CD4-positive, alpha-beta memory T cell (primary cell): Measurements from ENCODE around the gene TANGO2. TPM values are rescaled to one million over a fixed set of nuclear protein-coding genes. Genes with fewer than 3 reads are reported as not detected.

ENCODE experiments used
- CTCF ChIA-PET: fragments of 350-600 bp; sonication (Branson Sonifier 250); formaldehyde crosslinking; loops from one replicate; lab custom pipeline; 2021; ENCODE audit warnings: inconsistent platforms; ENCODE audit not compliant: partially characterized antibody; lab: Charles Lee
- POLR2A ChIA-PET: fragments of 350-600 bp; sonication (Branson Sonifier 250); formaldehyde crosslinking; loops from one replicate; lab custom pipeline; 2021; ENCODE audit not compliant: partially characterized antibody; lab: Charles Lee
- DNase-seq, 5 donors: peaks; one replicate each; pipeline versions ENCODE4 v3.0.0 to v3.0.0-alpha.2; 2020 to 2022; ENCODE audit warnings: mixed read lengths in 1 of 5
- H3K27ac ChIP-seq: one replicate; pipeline ENCODE4 v1.7.0; 2013; ENCODE audit warnings: low read depth, low read length
- H3K27me3 ChIP-seq: 2 replicates; pipeline ENCODE4 v1.7.0; 2013; ENCODE audit warnings: mild to moderate bottlenecking, low read length, moderate library complexity; ENCODE audit not compliant: insufficient read depth
- H3K36me3 ChIP-seq: 2 replicates; pipeline ENCODE4 v1.7.0; 2013; ENCODE audit warnings: mild to moderate bottlenecking, low read length, moderate library complexity; ENCODE audit not compliant: insufficient read depth
- H3K4me1 ChIP-seq: 2 replicates; pipeline ENCODE4 v1.7.0; 2013; ENCODE audit warnings: mild to moderate bottlenecking, low read length, moderate library complexity; ENCODE audit not compliant: insufficient read depth
- H3K4me3 ChIP-seq, 2 donors: one replicate each; pipeline ENCODE4 v1.7.0; 2013; ENCODE audit warnings: low read length in 2 of 2, mild to moderate bottlenecking in 1 of 2
- H3K9me3 ChIP-seq, 2 donors: one replicate each; pipeline ENCODE4 v1.7.0; 2013; ENCODE audit warnings: low read length in 2 of 2, control low read depth in 1 of 2; ENCODE audit not compliant: control insufficient read depth in 1 of 2
- H3K27ac Mint-ChIP-seq, 7 donors: one replicate each; pipeline ENCODE4 v1.8.0; 2020 to 2021; ENCODE audit warnings: mixed read lengths in 7 of 7, mild to moderate bottlenecking in 6 of 7, inconsistent platforms in 3 of 7, moderate library complexity in 3 of 7
- H3K27me3 Mint-ChIP-seq, 2 donors: one replicate each; pipeline ENCODE4 v1.8.0; 2020 to 2021; ENCODE audit warnings: mixed read lengths in 2 of 2
- H3K36me3 Mint-ChIP-seq, 2 donors: one replicate each; pipeline ENCODE4 v1.8.0; 2020 to 2021; ENCODE audit warnings: mixed read lengths in 2 of 2, inconsistent platforms in 1 of 2, mild to moderate bottlenecking in 1 of 2
- H3K4me1 Mint-ChIP-seq, 4 donors: one replicate each; pipeline ENCODE4 v1.8.0; 2020 to 2021; ENCODE audit warnings: mixed read lengths in 4 of 4, mild to moderate bottlenecking in 1 of 4
- H3K4me3 Mint-ChIP-seq, 8 donors: one replicate each; pipeline ENCODE4 v1.8.0; 2020 to 2021; ENCODE audit warnings: mixed read lengths in 8 of 8, mild to moderate bottlenecking in 7 of 8, moderate library complexity in 6 of 8, inconsistent platforms in 3 of 8
- H3K9me3 Mint-ChIP-seq, 8 donors: one replicate each; pipeline ENCODE4 v1.8.0; 2020 to 2021; ENCODE audit warnings: mixed read lengths in 8 of 8, mild to moderate bottlenecking in 5 of 8, inconsistent platforms in 3 of 8, moderate library complexity in 1 of 8
- intact Hi-C: fragments of 100-400 bp; cut with micrococcal nuclease; formaldehyde crosslinking; loops from one replicate; pipeline ENCODE4 v1.15.1; 2023
- polyA plus RNA-seq, 2 donors: library from polyadenylated mRNA; unstranded; fragments of 300-500 nt; fragmentation: Illumina TruSeq; gene quantifications; one replicate each; pipeline ENCODE4 v1.2.3, GENCODE V29; 2021
- total RNA-seq, 2 experiments: library from RNA; stranded (reverse); gene quantifications; one replicate each; pipeline ENCODE4 v1.2.3, GENCODE V29; 2021

The TANGO2 gene
- total and polyA plus RNA-seq, 4 experiments from 2014 or later: 40.9 to 51.5 (median 47.3) TPM

DNA sequence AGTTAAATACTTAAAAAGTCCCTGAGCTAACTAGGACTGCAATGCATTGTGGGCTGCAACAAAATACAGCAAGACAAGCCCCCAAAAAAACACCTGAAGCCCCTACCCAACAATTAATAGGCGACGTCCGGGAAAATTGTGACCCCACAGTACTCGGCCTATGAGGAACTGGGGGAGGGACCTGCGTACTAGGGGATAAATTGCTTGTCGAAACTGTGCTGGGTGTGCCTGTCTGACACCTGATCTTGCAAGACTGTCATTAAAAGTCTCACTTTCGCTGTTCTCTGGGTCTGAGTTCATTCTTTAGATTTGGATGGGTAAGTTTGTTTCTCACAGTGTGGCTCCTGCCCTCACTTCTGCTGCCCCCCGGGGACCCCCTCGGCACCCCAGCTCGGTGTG is 15.2 kb downstream of the TANGO2 start:
- Histone ChIP-seq H3K4me1 (peaks cover 36% of the 10 kb centered on the region), H3K4me3 (no peak overlapping the region), H3K9me3 (no peaks in the 10 kb centered on the region), H3K27me3 (no peaks in the 10 kb centered on the region), H3K27ac (no peak overlapping the region), H3K36me3 (peaks cover 24% of the 10 kb centered on the region)
- Mint-ChIP-seq H3K27ac (no peak overlapping the region), H3K4me1 (peaks cover 18 to 38% (median 28%) of the 10 kb centered on the region in 4 donors), H3K9me3 (no peaks in the 10 kb centered on the region), H3K4me3 (no peak overlapping the region), H3K27me3 (no peaks in the 10 kb centered on the region), H3K36me3 (peaks cover 22 to 41% of the 10 kb centered on the region in 2 donors)
- POLR2A ChIA-PET: interaction anchor here (1.1 kb wide), 2 partner anchors 10 to 16 kb away, joined by 3 read pairs; partner anchors contain the start of gene TANGO2
- intact Hi-C loops: no loop called here
- CTCF ChIA-PET: no interaction called here
- no peak for DNase-seq

DNA sequence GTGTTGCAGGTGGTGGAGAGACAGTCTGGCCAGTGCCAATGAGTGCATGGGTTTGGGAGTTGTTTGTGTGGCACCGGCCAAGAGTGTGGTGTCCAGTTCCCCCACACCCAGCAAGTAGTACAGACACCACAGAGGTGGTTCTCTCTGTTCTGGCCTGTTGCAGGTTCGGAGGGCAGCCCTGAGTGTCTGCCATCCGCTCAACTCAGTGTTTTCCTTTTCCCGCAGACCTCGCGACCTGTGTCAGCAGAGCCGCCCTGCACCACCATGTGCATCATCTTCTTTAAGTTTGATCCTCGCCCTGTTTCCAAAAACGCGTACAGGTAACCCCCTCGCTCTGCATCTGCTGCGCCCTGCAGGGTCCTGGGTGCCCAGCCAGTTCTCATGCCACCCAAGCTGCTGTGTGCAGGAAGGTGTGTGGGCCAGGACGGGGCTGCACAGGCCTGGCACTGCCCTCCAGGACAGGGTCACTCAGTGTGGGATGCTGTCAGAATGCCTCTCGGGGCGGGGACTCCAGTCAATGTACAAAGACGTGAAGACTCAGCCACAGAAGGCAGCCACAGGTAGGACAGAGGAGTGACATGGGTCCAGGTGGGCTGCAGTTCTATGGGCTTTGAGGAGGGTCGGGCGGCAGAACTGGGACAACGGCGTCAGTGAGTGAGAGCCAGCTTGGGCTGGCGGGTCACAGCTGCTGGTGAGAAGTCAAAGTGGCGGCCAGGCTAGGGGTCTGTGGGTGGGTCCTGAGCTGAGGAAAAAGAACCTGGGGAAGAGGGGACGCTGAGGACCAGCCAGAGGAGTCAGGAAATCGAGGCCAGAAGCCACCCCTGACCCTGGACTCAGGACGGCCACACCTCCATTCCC is 15.9 kb downstream of the TANGO2 start:
- Histone ChIP-seq H3K4me3 (no peak overlapping the region), H3K4me1 (peaks cover 29% of the 10 kb centered on the region), H3K27ac (no peak overlapping the region), H3K36me3 (peaks cover 24% of the 10 kb centered on the region), H3K9me3 (no peaks in the 10 kb centered on the region), H3K27me3 (no peaks in the 10 kb centered on the region)
- Mint-ChIP-seq H3K27ac (peak overlapping the region in 2 of 7 donors; percentile 50 to 56), H3K4me3 (no peak overlapping the region), H3K36me3 (peaks cover 22 to 41% of the 10 kb centered on the region in 2 donors), H3K27me3 (no peaks in the 10 kb centered on the region), H3K9me3 (no peaks in the 10 kb centered on the region), H3K4me1 (peaks cover 13 to 31% (median 23%) of the 10 kb centered on the region in 4 donors)
- ChIA-PET CTCF (no interaction called here), POLR2A (interaction anchor here (1.1 kb wide), 1 partner anchor 16 kb away, joined by 3 read pairs; the partner anchor contains the start of gene TANGO2)
- intact Hi-C loops: no loop called here
- DNase-seq: no peak

DNA sequence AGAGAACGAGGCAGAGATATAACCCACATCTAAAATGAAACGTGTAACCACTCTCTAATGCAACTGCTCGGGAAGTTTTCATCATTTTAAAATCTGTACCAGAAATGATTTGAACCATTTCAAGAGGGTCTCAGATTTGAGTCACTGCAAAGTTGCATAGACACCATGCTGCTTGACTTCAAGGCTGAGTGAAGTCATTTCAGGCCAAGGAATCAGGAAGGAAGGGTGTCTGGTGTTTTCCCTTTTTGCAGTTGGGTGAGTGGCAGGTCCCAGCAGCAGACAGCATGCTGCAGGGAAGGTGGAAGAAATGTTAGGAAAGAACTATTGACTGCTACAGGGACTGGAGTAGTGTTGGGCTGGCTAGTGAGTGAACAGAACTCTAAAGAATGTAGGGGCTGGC is 16.5 kb downstream of the TANGO2 start:
- ChIA-PET CTCF (no interaction called here), POLR2A (no interaction called here)
- Histone ChIP-seq H3K27me3 (no peaks in the 10 kb centered on the region), H3K4me1 (peaks cover 22% of the 10 kb centered on the region), H3K9me3 (no peaks in the 10 kb centered on the region), H3K27ac (no peak overlapping the region), H3K4me3 (no peak overlapping the region), H3K36me3 (peaks cover 24% of the 10 kb centered on the region)
- Mint-ChIP-seq H3K4me1 (peaks cover 8 to 25% (median 16%) of the 10 kb centered on the region in 4 donors), H3K9me3 (no peaks in the 10 kb centered on the region), H3K27me3 (no peaks in the 10 kb centered on the region), H3K4me3 (no peak overlapping the region), H3K27ac (peak overlapping the region in 2 of 7 donors; percentile 32 to 78), H3K36me3 (peaks cover 22 to 41% of the 10 kb centered on the region in 2 donors)
- DNase-seq: no peak
- intact Hi-C loops: no loop called here

DNA sequence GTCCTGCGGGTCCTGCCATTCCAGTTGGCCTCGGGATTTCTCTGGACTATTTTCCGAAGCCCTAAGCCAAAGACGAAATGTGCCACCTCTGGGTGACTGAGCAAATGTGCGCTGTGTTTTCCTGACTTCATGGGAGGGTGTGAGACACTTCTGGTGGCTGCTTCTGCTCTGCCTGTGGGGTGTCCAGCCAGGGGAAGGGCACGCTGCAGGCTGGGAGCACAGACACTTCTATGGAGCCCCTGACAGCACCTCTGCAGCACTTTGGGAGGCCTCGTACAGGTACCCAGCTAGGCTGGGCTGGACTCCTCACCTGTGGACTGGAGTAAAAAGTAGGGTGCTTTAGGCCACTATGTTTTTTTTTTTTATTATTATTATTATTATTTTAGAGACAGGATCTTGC is 17.7 kb downstream of the TANGO2 start:
- no peak for DNase-seq
- CTCF ChIA-PET: no interaction called here
- POLR2A ChIA-PET: no interaction called here
- Histone ChIP-seq H3K27ac (no peak overlapping the region), H3K9me3 (no peaks in the 10 kb centered on the region), H3K4me3 (no peak overlapping the region), H3K36me3 (peaks cover 32% of the 10 kb centered on the region), H3K27me3 (no peaks in the 10 kb centered on the region), H3K4me1 (peaks cover 13% of the 10 kb centered on the region)
- Mint-ChIP-seq H3K4me3 (peak overlapping the region in 1 of 8 donors; percentile 52), H3K9me3 (no peaks in the 10 kb centered on the region), H3K4me1 (peaks cover 6 to 21% (median 14%) of the 10 kb centered on the region in 4 donors), H3K36me3 (peaks cover 25 to 47% of the 10 kb centered on the region in 2 donors), H3K27ac (no peak overlapping the region), H3K27me3 (no peaks in the 10 kb centered on the region)
- intact Hi-C loops: no loop called here

DNA sequence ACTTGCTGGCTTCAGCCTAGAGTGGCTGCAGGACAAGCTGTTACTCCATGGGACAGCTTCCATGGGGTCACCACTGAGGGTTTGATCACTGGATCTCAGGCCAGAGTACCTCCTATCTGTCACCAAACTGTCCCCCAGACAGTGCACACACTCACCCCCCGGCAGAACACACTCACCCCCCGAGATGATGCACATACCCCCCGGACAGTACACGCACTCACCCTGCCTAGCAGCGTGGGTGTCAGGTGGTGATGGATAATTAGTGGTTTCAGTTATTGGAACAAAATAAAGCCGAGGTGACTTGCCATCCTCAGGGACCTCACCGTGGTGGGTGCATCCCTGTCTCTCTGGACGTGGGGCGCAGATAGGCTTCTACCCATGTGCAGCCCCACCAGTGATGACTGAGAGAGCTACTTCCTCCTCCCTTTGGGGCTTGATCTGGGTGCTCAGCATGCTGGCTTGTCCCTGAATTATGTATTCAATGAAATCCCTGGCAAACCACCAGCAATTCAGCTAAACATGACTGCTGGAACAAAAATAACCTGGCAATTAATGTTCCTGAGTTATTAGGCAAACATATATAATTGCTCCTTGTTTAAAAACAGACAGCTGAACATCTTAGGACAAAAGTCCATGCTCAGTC is 18.9 kb downstream of the TANGO2 start:
- H3K27ac Mint-ChIP-seq: peak overlapping the region in 2 of 7 donors; percentile 30 to 51
- Histone ChIP-seq H3K9me3 (no peaks in the 10 kb centered on the region), H3K27ac (no peak overlapping the region), H3K4me3 (no peak overlapping the region), H3K27me3 (no peaks in the 10 kb centered on the region), H3K4me1 (peaks cover 11% of the 10 kb centered on the region), H3K36me3 (peaks cover 42% of the 10 kb centered on the region)
- H3K4me3 Mint-ChIP-seq: no peak overlapping the region
- intact Hi-C loops: no loop called here
- DNase-seq: no peak
- peaks cover 3 to 12% (median 9%) of the 10 kb centered on the region in 4 donors for H3K4me1 Mint-ChIP-seq
- ChIA-PET CTCF (no interaction called here), POLR2A (no interaction called here)
- no peaks in the 10 kb centered on the region for H3K9me3 Mint-ChIP-seq
- H3K36me3 Mint-ChIP-seq: peaks cover 29 to 56% of the 10 kb centered on the region in 2 donors
- H3K27me3 Mint-ChIP-seq: no peaks in the 10 kb centered on the region

DNA sequence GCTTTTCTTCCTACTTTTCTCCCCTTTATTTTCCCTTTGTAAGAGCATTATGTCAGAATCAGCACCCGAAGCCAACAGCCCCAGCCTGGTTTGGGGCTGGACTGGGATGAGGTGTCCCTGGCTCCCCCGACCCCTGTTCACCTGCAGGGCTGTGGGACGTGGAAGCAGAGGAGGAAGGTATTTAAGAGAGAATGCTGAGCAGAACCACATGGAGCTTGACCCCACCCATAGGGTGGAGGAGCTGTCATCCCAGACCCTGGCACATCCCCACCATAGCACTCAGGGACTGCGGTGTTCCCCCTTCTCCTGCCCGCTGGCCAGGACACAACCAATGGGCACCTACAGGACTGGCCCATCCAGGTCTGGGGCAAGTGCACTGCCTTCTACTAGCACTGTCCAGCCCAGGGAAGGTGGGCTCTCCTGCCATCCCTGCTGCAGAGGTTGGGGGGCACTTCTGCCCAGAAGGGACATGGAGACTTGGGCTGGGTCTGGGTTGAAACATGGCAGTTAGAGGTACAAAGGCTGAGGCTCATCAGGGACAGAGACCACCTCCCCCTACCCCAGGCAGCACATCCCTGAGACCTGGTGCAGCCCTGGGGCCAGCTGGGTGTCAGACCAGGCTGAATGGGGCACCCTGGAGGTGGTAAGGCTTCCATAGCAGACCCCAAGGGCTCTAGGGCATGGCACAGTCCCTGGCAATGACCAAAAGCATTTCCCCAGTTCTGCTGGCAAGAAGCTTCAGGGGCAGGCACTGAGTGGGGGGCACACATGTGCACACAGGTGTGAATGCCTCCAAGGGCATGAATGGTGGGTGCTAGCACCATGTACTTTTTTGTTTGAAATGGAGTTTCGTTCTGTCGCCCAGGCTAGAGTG is 19.7 kb downstream of the TANGO2 start:
- no peak overlapping the region for H3K27ac ChIP-seq
- intact Hi-C loops: no loop called here
- DNase-seq: no peak
- ChIA-PET POLR2A (no interaction called here), CTCF (no interaction called here)
- Mint-ChIP-seq H3K9me3 (no peaks in the 10 kb centered on the region), H3K4me3 (no peak overlapping the region), H3K36me3 (peaks cover 29 to 53% of the 10 kb centered on the region in 2 donors), H3K27me3 (no peaks in the 10 kb centered on the region), H3K4me1 (peaks cover 0 to 6% (median 4%) of the 10 kb centered on the region in 4 donors), H3K27ac (peak overlapping the region in 1 of 7 donors; percentile 86)
- H3K4me3 ChIP-seq: no peak overlapping the region
- H3K4me1 ChIP-seq: peaks cover 4% of the 10 kb centered on the region
- H3K36me3 ChIP-seq: peaks cover 46% of the 10 kb centered on the region
- H3K27me3 ChIP-seq: no peaks in the 10 kb centered on the region
- no peaks in the 10 kb centered on the region for H3K9me3 ChIP-seq
